Endothelial cell of umbilical vein (primary cell): Measurements from ENCODE around the gene FHOD3.

ENCODE experiments used
- EZH2 ChIP-seq: IDR thresholded peaks from 2 replicates; pipeline ENCODE4 v1.6.1; 2012; ENCODE audit warnings: borderline replicate concordance, low read depth, mild to moderate bottlenecking, moderate library complexity, low read length, inconsistent platforms; ENCODE audit not compliant: severe bottlenecking
- MYC ChIP-seq: IDR thresholded peaks from one replicate; pipeline ENCODE4 v1.6.1; 2011; ENCODE audit warnings: mild to moderate bottlenecking, low read depth, low read length
- POLR2A ChIP-seq: IDR thresholded peaks from 2 replicates; pipeline ENCODE4 v1.6.1; 2012; ENCODE audit warnings: low read depth, mild to moderate bottlenecking, control low read depth, low read length
- POLR2AphosphoS5 ChIP-seq: IDR thresholded peaks from 2 replicates; pipeline ENCODE4 v1.6.1; 2012; ENCODE audit warnings: low read depth, mild to moderate bottlenecking, control low read depth, low read length, moderate library complexity; ENCODE audit not compliant: insufficient read depth
- TF ChIP-seq, protein P1 (sequence below), 2 donors: IDR thresholded peaks; 1 replicate in 1 of 2; 2 replicates in 1 of 2; pipeline ENCODE4 v1.5.1; 2011; ENCODE audit warnings: low read length in 2 of 2, mild to moderate bottlenecking in 2 of 2, moderate library complexity in 2 of 2, control low read depth in 1 of 2, inconsistent platforms in 1 of 2, low read depth in 1 of 2; ENCODE audit not compliant: insufficient read depth in 1 of 2; ENCODE audit errors: extremely low read depth in 1 of 2
- TF ChIP-seq, protein P2 (sequence below): IDR thresholded peaks from 2 replicates; pipeline ENCODE4 v1.6.1; 2011; ENCODE audit not compliant: insufficient read depth, insufficient read length

DNA sequence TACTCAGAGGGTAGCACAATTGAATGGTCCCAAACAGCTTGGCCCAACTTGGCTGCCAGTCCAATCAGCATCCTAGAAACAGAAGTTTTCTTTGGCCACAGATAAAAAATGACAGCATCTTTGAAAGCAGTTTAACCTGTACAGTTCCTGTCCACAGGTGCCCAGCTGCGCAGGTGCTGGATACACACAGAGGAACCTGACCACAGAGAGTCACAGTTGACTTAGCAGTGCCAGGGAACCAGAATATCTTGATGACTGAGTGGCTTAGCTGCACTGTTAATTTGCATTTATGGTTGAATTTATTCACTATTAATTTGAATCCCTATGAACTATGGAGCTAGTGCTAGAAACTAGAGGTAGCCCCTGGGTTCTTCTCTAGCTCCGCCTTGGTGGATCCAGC lies 437.6 kb downstream of the FHOD3 start:
- TF ChIP-seq, protein P1, sequence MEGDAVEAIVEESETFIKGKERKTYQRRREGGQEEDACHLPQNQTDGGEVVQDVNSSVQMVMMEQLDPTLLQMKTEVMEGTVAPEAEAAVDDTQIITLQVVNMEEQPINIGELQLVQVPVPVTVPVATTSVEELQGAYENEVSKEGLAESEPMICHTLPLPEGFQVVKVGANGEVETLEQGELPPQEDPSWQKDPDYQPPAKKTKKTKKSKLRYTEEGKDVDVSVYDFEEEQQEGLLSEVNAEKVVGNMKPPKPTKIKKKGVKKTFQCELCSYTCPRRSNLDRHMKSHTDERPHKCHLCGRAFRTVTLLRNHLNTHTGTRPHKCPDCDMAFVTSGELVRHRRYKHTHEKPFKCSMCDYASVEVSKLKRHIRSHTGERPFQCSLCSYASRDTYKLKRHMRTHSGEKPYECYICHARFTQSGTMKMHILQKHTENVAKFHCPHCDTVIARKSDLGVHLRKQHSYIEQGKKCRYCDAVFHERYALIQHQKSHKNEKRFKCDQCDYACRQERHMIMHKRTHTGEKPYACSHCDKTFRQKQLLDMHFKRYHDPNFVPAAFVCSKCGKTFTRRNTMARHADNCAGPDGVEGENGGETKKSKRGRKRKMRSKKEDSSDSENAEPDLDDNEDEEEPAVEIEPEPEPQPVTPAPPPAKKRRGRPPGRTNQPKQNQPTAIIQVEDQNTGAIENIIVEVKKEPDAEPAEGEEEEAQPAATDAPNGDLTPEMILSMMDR (IDR thresholded peaks at IDR 0.05; ENCODE audit: extremely low read depth in 1 of 2, insufficient read depth in 1 of 2, low read depth in 1 of 2, low read length in 2 of 2), result no peak
- TF ChIP-seq POLR2AphosphoS5 (no peak), EZH2 (no peak), POLR2A (no peak), MYC (no peak)
- TF ChIP-seq, protein P2, sequence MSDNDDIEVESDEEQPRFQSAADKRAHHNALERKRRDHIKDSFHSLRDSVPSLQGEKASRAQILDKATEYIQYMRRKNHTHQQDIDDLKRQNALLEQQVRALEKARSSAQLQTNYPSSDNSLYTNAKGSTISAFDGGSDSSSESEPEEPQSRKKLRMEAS, result no peak
